Activated CD4-positive, alpha-beta T cell treated with anti-CD3 and anti-CD28 coated beads, Interleukin-2, amount 10 ng/mL, durations not matched to agents 7 days and 5 days (primary cell): ENCODE data around the gene TES. TPM values are rescaled to one million over a fixed set of nuclear protein-coding genes. Genes with fewer than 3 reads are reported as not detected.
"Not testable (repeated sequence)": the region's sequence is repeated elsewhere in the genome, so short reads cannot be mapped to it uniquely, and the experiment has no call there.

Experiments used
- CTCF ChIA-PET: fragments of 350-600 bp; sonication (Branson Sonifier 250); formaldehyde crosslinking; loops from one replicate; lab custom pipeline; 2021; ENCODE audit warnings: antibody characterized with exemption; lab: Charles Lee
- POLR2A ChIA-PET: fragments of 350-600 bp; sonication (Branson Sonifier 250); formaldehyde crosslinking; loops from one replicate; lab custom pipeline; 2021; ENCODE audit warnings: antibody characterized with exemption; lab: Charles Lee
- DNase-seq: peaks from one replicate; pipeline ENCODE4 v3.0.0-alpha.2; 2020
- H3K27ac Mint-ChIP-seq: one replicate; pipeline ENCODE4 v1.8.0; 2021; ENCODE audit warnings: mild to moderate bottlenecking, moderate library complexity, mixed read lengths
- H3K27me3 Mint-ChIP-seq: one replicate; pipeline ENCODE4 v1.8.0; 2021; ENCODE audit warnings: mixed read lengths
- H3K36me3 Mint-ChIP-seq: one replicate; pipeline ENCODE4 v1.8.0; 2021; ENCODE audit warnings: low read depth, mixed read lengths
- H3K4me1 Mint-ChIP-seq: one replicate; pipeline ENCODE4 v1.8.0; 2021; ENCODE audit warnings: mixed read lengths
- H3K4me3 Mint-ChIP-seq: one replicate; pipeline ENCODE4 v1.8.0; 2021; ENCODE audit warnings: mild to moderate bottlenecking, moderate library complexity, mixed read lengths
- H3K9me3 Mint-ChIP-seq: one replicate; pipeline ENCODE4 v1.8.0; 2021; ENCODE audit warnings: mixed read lengths
- total RNA-seq, 2 experiments: library from RNA; stranded (reverse); gene quantifications; one replicate each; pipeline ENCODE4 v1.2.3, GENCODE V29; 2021

TES gene
- total RNA-seq, 2 experiments from 2014 or later, result 139 to 140 TPM

- Mint-ChIP-seq H3K36me3 (no peaks in the 10 kb centered on the region), H3K27me3 (peaks cover 8% of the 10 kb centered on the region), H3K9me3 (no peaks in the 10 kb centered on the region), H3K4me1 (peaks cover 1% of the 10 kb centered on the region), H3K4me3 (no peak overlapping the region), H3K27ac (no peak overlapping the region)
- ChIA-PET POLR2A (interaction anchor here (0.6 kb wide), 1 partner anchor 181 kb away, joined by 4 read pairs; no protein-coding TSS in a partner anchor), CTCF (no interaction called here)
- no peak for DNase-seq
Observed at GRCh38 chr7:116283595-116284204, 73.4 kb downstream of the TES start.

- no peak overlapping the region for H3K4me3 Mint-ChIP-seq
Observed at GRCh38 chr7:116284390-116284789, 74.1 kb downstream of the TES start.

GRCh38 chr7:116285252-116285651, 74.9 kb downstream of the TES start:
- Mint-ChIP-seq H3K27me3 (peaks cover 8% of the 10 kb centered on the region), H3K4me3 (no peak overlapping the region), H3K9me3 (no peaks in the 10 kb centered on the region), H3K27ac (no peak overlapping the region), H3K4me1 (peaks cover 1% of the 10 kb centered on the region), H3K36me3 (no peaks in the 10 kb centered on the region)
- no peak for DNase-seq
- CTCF ChIA-PET, result interaction anchor here (1.0 kb wide), 1 partner anchor 163 kb away, joined by 3 read pairs; no protein-coding TSS in a partner anchor
- POLR2A ChIA-PET, result no interaction called here

More at GRCh38 chr7:116284390-116284789, 74.1 kb downstream of the TES start:
- CTCF ChIA-PET, result interaction anchor here (1.0 kb wide), 1 partner anchor 162 kb away, joined by 3 read pairs; no protein-coding TSS in a partner anchor
- H3K9me3 Mint-ChIP-seq, result no peaks in the 10 kb centered on the region
- no peak overlapping the region for H3K27ac Mint-ChIP-seq
- no peaks in the 10 kb centered on the region for H3K36me3 Mint-ChIP-seq
- H3K27me3 Mint-ChIP-seq, result peaks cover 8% of the 10 kb centered on the region
- no peak for DNase-seq
- POLR2A ChIA-PET, result interaction anchor here (0.6 kb wide), 1 partner anchor 182 kb away, joined by 4 read pairs; no protein-coding TSS in a partner anchor
- peaks cover 1% of the 10 kb centered on the region for H3K4me1 Mint-ChIP-seq

GRCh38 chr7:116290740-116291139, 80.4 kb downstream of the TES start:
- H3K27me3 Mint-ChIP-seq, result peaks cover 15% of the 10 kb centered on the region
- CTCF ChIA-PET, result no interaction called here
- H3K27ac Mint-ChIP-seq, result no peak overlapping the region
- H3K4me1 Mint-ChIP-seq, result no peaks in the 10 kb centered on the region
- no peaks in the 10 kb centered on the region for H3K36me3 Mint-ChIP-seq
- POLR2A ChIA-PET, result no interaction called here
- H3K4me3 Mint-ChIP-seq, result no peak overlapping the region
- H3K9me3 Mint-ChIP-seq, result no peaks in the 10 kb centered on the region
- DNase-seq, result no peak

- ChIA-PET CTCF (no interaction called here), POLR2A (no interaction called here)
- Mint-ChIP-seq H3K27ac (no peak overlapping the region), H3K4me3 (no peak overlapping the region), H3K4me1 (no peaks in the 10 kb centered on the region), H3K9me3 (no peaks in the 10 kb centered on the region), H3K27me3 (peaks cover 18% of the 10 kb centered on the region), H3K36me3 (no peaks in the 10 kb centered on the region)
- DNase-seq, result no peak
Observed at GRCh38 chr7:116291937-116292336, 81.6 kb downstream of the TES start.

- POLR2A ChIA-PET, result no interaction called here
- H3K9me3 Mint-ChIP-seq, result no peaks in the 10 kb centered on the region
- CTCF ChIA-PET, result no interaction called here
- DNase-seq, result no peak
- H3K27me3 Mint-ChIP-seq, result peaks cover 19% of the 10 kb centered on the region
- H3K4me1 Mint-ChIP-seq, result no peaks in the 10 kb centered on the region
- no peak overlapping the region for H3K27ac Mint-ChIP-seq
- H3K4me3 Mint-ChIP-seq, result no peak overlapping the region
- no peaks in the 10 kb centered on the region for H3K36me3 Mint-ChIP-seq
Observed at GRCh38 chr7:116292381-116292780, 82.0 kb downstream of the TES start.

GRCh38 chr7:116293139-116293538, 82.8 kb downstream of the TES start:
- no peaks in the 10 kb centered on the region for H3K4me1 Mint-ChIP-seq
- H3K27me3 Mint-ChIP-seq, result peaks cover 22% of the 10 kb centered on the region
- ChIA-PET POLR2A (no interaction called here), CTCF (no interaction called here)
- DNase-seq, result no peak
- no peak overlapping the region for H3K4me3 Mint-ChIP-seq
- H3K36me3 Mint-ChIP-seq, result no peaks in the 10 kb centered on the region
- H3K27ac Mint-ChIP-seq, result no peak overlapping the region
- H3K9me3 Mint-ChIP-seq, result no peaks in the 10 kb centered on the region

- Mint-ChIP-seq H3K4me3 (no peak overlapping the region), H3K4me1 (no peaks in the 10 kb centered on the region), H3K9me3 (no peaks in the 10 kb centered on the region), H3K27ac (no peak overlapping the region), H3K36me3 (no peaks in the 10 kb centered on the region), H3K27me3 (peaks cover 22% of the 10 kb centered on the region)
- DNase-seq, result no peak
- ChIA-PET POLR2A (no interaction called here), CTCF (no interaction called here)
Observed at GRCh38 chr7:116293633-116294032, 83.3 kb downstream of the TES start.

GRCh38 chr7:116295903-116296302, 85.6 kb downstream of the TES start:
- CTCF ChIA-PET, H3K36me3 Mint-ChIP-seq, H3K4me3 Mint-ChIP-seq, POLR2A ChIA-PET, DNase-seq, H3K4me1 Mint-ChIP-seq, H3K9me3 Mint-ChIP-seq, H3K27ac Mint-ChIP-seq: not testable (repeated sequence)
- peaks cover 22% of the 10 kb centered on the region for H3K27me3 Mint-ChIP-seq

- H3K27me3 Mint-ChIP-seq, result peaks cover 23% of the 10 kb centered on the region
- no peaks in the 10 kb centered on the region for H3K4me1 Mint-ChIP-seq
- H3K4me3 Mint-ChIP-seq, result no peak overlapping the region
- DNase-seq, result no peak
- no peak overlapping the region for H3K27ac Mint-ChIP-seq
- POLR2A ChIA-PET, result no interaction called here
- CTCF ChIA-PET, result interaction anchor here (1.0 kb wide), 1 partner anchor 22 kb away, joined by 3 read pairs; no protein-coding TSS in a partner anchor
- no peaks in the 10 kb centered on the region for H3K9me3 Mint-ChIP-seq
- H3K36me3 Mint-ChIP-seq, result no peaks in the 10 kb centered on the region
Observed at GRCh38 chr7:116298055-116298454, 87.7 kb downstream of the TES start.

- ChIA-PET CTCF (interaction anchor here (1.0 kb wide), 1 partner anchor 23 kb away, joined by 3 read pairs; no protein-coding TSS in a partner anchor), POLR2A (no interaction called here)
- Mint-ChIP-seq H3K36me3 (no peaks in the 10 kb centered on the region), H3K4me1 (no peaks in the 10 kb centered on the region), H3K27ac (no peak overlapping the region), H3K4me3 (no peak overlapping the region), H3K27me3 (peaks cover 24% of the 10 kb centered on the region), H3K9me3 (no peaks in the 10 kb centered on the region)
- no peak for DNase-seq
Observed at GRCh38 chr7:116298576-116298975, 88.2 kb downstream of the TES start.

GRCh38 chr7:116305485-116306408, 95.4 kb downstream of the TES start:
- Mint-ChIP-seq H3K4me1 (no peaks in the 10 kb centered on the region), H3K27me3 (peaks cover 18% of the 10 kb centered on the region), H3K4me3 (no peak overlapping the region), H3K36me3 (no peaks in the 10 kb centered on the region), H3K27ac (no peak overlapping the region), H3K9me3 (no peaks in the 10 kb centered on the region)
- no peak for DNase-seq
- POLR2A ChIA-PET, result no interaction called here
- CTCF ChIA-PET, result no interaction called here

GRCh38 chr7:116306409-116307048, 96.2 kb downstream of the TES start:
- no peak overlapping the region for H3K4me3 Mint-ChIP-seq
- no peak overlapping the region for H3K27ac Mint-ChIP-seq
- DNase-seq, result no peak
- no peaks in the 10 kb centered on the region for H3K4me1 Mint-ChIP-seq
- no peaks in the 10 kb centered on the region for H3K9me3 Mint-ChIP-seq
- no peaks in the 10 kb centered on the region for H3K36me3 Mint-ChIP-seq
- POLR2A ChIA-PET, result no interaction called here
- CTCF ChIA-PET, result no interaction called here
- H3K27me3 Mint-ChIP-seq, result peaks cover 18% of the 10 kb centered on the region
